Activated CD4-positive, alpha-beta T cell treated with anti-CD3 and anti-CD28 coated beads, Interleukin-2, amount 10 ng/mL, durations not matched to agents 7 days and 5 days (primary cell): ENCODE results near the gene SYNE1. TPM values are rescaled to one million over a fixed set of nuclear protein-coding genes. Genes with fewer than 3 reads are reported as not detected.

Experiments
- CTCF ChIA-PET: fragments of 350-600 bp; sonication (Branson Sonifier 250); formaldehyde crosslinking; loops from one replicate; lab custom pipeline; 2021; ENCODE audit warnings: antibody characterized with exemption; lab: Charles Lee
- POLR2A ChIA-PET: fragments of 350-600 bp; sonication (Branson Sonifier 250); formaldehyde crosslinking; loops from one replicate; lab custom pipeline; 2021; ENCODE audit warnings: antibody characterized with exemption; lab: Charles Lee
- DNase-seq: peaks from one replicate; pipeline ENCODE4 v3.0.0-alpha.2; 2020
- H3K27ac Mint-ChIP-seq: one replicate; pipeline ENCODE4 v1.8.0; 2021; ENCODE audit warnings: mild to moderate bottlenecking, moderate library complexity, mixed read lengths
- H3K27me3 Mint-ChIP-seq: one replicate; pipeline ENCODE4 v1.8.0; 2021; ENCODE audit warnings: mixed read lengths
- H3K36me3 Mint-ChIP-seq: one replicate; pipeline ENCODE4 v1.8.0; 2021; ENCODE audit warnings: low read depth, mixed read lengths
- H3K4me1 Mint-ChIP-seq: one replicate; pipeline ENCODE4 v1.8.0; 2021; ENCODE audit warnings: mixed read lengths
- H3K4me3 Mint-ChIP-seq: one replicate; pipeline ENCODE4 v1.8.0; 2021; ENCODE audit warnings: mild to moderate bottlenecking, moderate library complexity, mixed read lengths
- H3K9me3 Mint-ChIP-seq: one replicate; pipeline ENCODE4 v1.8.0; 2021; ENCODE audit warnings: mixed read lengths
- total RNA-seq, 2 experiments: library from RNA; stranded (reverse); gene quantifications; one replicate each; pipeline ENCODE4 v1.2.3, GENCODE V29; 2021

The SYNE1 gene
- total RNA-seq, 2 experiments from 2014 or later, result 98.4 to 99.3 TPM

GRCh38 chr6:152166897-152167296 lies 470.3 kb downstream of the SYNE1 start:
- peaks cover 33% of the 10 kb centered on the region for H3K4me1 Mint-ChIP-seq
- ChIA-PET POLR2A (no interaction called here), CTCF (interaction anchor here (1.1 kb wide), 1 partner anchor 11 kb away, joined by 4 read pairs; no protein-coding TSS in a partner anchor)
- H3K27ac Mint-ChIP-seq, result no peak overlapping the region
- peaks cover 5% of the 10 kb centered on the region for H3K9me3 Mint-ChIP-seq
- H3K27me3 Mint-ChIP-seq, result no peaks in the 10 kb centered on the region
- peaks cover 70% of the 10 kb centered on the region for H3K36me3 Mint-ChIP-seq
- no peak overlapping the region for H3K4me3 Mint-ChIP-seq
- no peak for DNase-seq

DNA sequence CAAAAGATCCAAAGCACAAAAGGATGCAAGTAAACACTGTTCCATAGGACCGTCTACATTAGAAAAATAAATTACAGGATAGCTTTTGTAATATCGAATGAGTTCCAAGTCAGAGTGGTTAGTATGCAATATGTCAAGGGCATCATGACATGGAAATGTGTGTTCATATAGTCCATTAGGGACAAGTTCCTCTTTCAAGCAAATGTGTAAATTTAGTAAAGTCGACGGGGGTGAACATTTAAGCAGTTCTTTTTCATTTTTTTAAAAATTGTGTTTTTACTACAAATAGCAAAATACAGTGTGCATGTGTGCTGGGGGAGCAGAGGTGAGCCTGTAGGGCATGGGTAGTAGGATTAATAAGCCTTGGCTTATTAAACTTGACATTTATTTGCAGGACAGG lies 470.7 kb downstream of the SYNE1 start:
- H3K27me3 Mint-ChIP-seq, result no peaks in the 10 kb centered on the region
- CTCF ChIA-PET, result interaction anchor here (1.1 kb wide), 1 partner anchor 11 kb away, joined by 4 read pairs; no protein-coding TSS in a partner anchor
- no peak overlapping the region for H3K4me3 Mint-ChIP-seq
- peaks cover 69% of the 10 kb centered on the region for H3K36me3 Mint-ChIP-seq
- H3K4me1 Mint-ChIP-seq, result peaks cover 33% of the 10 kb centered on the region
- POLR2A ChIA-PET, result no interaction called here
- no peak overlapping the region for H3K27ac Mint-ChIP-seq
- H3K9me3 Mint-ChIP-seq, result peaks cover 5% of the 10 kb centered on the region
- DNase-seq, result no peak

DNA sequence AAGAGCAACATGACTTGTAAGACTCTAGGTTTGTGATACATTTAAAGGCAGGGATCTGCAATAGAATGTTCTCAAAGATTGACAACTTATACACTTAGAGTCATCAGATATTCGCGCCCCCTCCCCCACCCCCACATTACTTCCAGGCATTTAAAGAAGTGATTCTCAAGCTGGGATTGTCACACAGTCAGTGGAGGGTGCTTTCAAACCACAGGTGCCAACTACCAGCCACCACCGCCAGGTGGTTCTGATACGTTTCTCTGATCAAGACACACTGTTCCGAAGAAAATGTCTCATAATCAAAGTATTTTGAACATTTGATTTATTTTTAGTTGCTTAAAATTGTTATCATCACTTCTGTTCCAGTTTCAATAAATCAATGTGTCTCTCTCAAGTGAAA lies 472.2 kb downstream of the SYNE1 start:
- POLR2A ChIA-PET, result no interaction called here
- Mint-ChIP-seq H3K36me3 (peaks cover 58% of the 10 kb centered on the region), H3K4me1 (peaks cover 20% of the 10 kb centered on the region), H3K9me3 (no peaks in the 10 kb centered on the region), H3K27me3 (no peaks in the 10 kb centered on the region), H3K4me3 (no peak overlapping the region), H3K27ac (no peak overlapping the region)
- no peak for DNase-seq
- CTCF ChIA-PET, result interaction anchor here (0.6 kb wide), 1 partner anchor 283 kb away, joined by 3 read pairs; no protein-coding TSS in a partner anchor

- Mint-ChIP-seq H3K27me3 (no peaks in the 10 kb centered on the region), H3K9me3 (no peaks in the 10 kb centered on the region), H3K36me3 (peaks cover 58% of the 10 kb centered on the region), H3K4me3 (no peak overlapping the region), H3K27ac (no peak overlapping the region), H3K4me1 (peaks cover 16% of the 10 kb centered on the region)
- DNase-seq, result no peak
- ChIA-PET CTCF (interaction anchor here (1.1 kb wide), 1 partner anchor 35 kb away, joined by 4 read pairs; no protein-coding TSS in a partner anchor), POLR2A (no interaction called here)
Observed at GRCh38 chr6:152161501-152161900, 475.7 kb downstream of the SYNE1 start.

DNA sequence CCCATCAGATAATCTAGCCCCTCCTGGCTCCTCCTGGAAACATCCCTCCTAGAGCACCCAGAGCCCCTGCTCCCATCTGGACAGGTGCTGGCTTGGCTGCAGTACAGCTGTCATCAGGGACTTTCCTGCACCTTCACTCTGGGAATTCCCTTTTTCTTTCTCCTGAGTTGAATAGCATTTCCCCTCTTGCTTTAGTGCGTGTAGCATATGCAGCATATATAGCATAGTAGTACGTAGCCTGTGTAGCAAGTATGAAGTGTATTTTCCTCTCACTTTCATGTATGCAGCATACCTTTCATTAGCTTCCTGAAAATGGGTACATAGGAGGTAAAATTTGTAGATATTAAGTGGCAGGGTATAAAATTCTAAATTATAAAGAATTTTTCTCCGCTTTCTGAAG lies 476.8 kb downstream of the SYNE1 start:
- no peak for DNase-seq
- Mint-ChIP-seq H3K9me3 (no peaks in the 10 kb centered on the region), H3K4me3 (no peak overlapping the region), H3K27me3 (no peaks in the 10 kb centered on the region), H3K36me3 (peaks cover 58% of the 10 kb centered on the region), H3K4me1 (peaks cover 15% of the 10 kb centered on the region), H3K27ac (no peak overlapping the region)
- POLR2A ChIA-PET, result no interaction called here
- CTCF ChIA-PET, result no interaction called here

DNA sequence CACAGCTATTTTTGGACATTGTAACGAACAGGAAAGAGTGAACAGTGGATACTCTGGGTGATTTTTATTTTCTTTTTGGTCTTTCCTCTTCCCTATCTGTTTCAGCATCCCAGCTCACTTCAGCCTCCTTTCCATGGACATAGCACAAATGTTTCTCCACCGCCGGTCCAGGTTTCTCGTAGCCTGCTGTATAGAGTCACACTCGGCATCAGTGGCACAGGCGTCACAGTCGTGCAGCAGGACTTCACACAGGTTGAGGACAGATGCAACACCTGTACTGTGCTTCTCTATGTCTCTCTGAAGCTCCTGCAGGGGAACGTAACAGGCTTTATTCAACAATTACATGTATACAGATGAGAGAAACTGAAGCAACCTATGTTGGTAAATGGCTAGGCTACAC lies 481.4 kb downstream of the SYNE1 start:
- ChIA-PET POLR2A (no interaction called here), CTCF (interaction anchor here (1.6 kb wide), 1 partner anchor 11 kb away, joined by 4 read pairs; no protein-coding TSS in a partner anchor)

GRCh38 chr6:152154559-152155356 lies 482.4 kb downstream of the SYNE1 start:
- POLR2A ChIA-PET, result no interaction called here
- H3K27ac Mint-ChIP-seq, result no peak overlapping the region
- no peak overlapping the region for H3K4me3 Mint-ChIP-seq
- H3K36me3 Mint-ChIP-seq, result peaks cover 57% of the 10 kb centered on the region
- CTCF ChIA-PET, result interaction anchor here (1.6 to 2.1 kb wide), 2 partner anchors 10 to 12 kb away, joined by 4 to 9 read pairs; no protein-coding TSS in a partner anchor
- H3K4me1 Mint-ChIP-seq, result no peaks in the 10 kb centered on the region
- no peaks in the 10 kb centered on the region for H3K27me3 Mint-ChIP-seq
- H3K9me3 Mint-ChIP-seq, result no peaks in the 10 kb centered on the region
- DNase-seq, result no peak

More for the DNA sequence above, 481.4 kb downstream of the SYNE1 start:
- no peak for DNase-seq
- Mint-ChIP-seq H3K27ac (no peak overlapping the region), H3K4me1 (no peaks in the 10 kb centered on the region), H3K27me3 (no peaks in the 10 kb centered on the region), H3K9me3 (no peaks in the 10 kb centered on the region), H3K4me3 (no peak overlapping the region), H3K36me3 (peaks cover 52% of the 10 kb centered on the region)

- no peak overlapping the region for H3K4me3 Mint-ChIP-seq
- POLR2A ChIA-PET, result no interaction called here
- no peak overlapping the region for H3K27ac Mint-ChIP-seq
- H3K27me3 Mint-ChIP-seq, result no peaks in the 10 kb centered on the region
- CTCF ChIA-PET, result interaction anchor here (1.7 kb wide), 1 partner anchor 19 kb away, joined by 3 read pairs; no protein-coding TSS in a partner anchor
- peaks cover 63% of the 10 kb centered on the region for H3K36me3 Mint-ChIP-seq
- peaks cover 1% of the 10 kb centered on the region for H3K4me1 Mint-ChIP-seq
- DNase-seq, result no peak
- H3K9me3 Mint-ChIP-seq, result no peaks in the 10 kb centered on the region
Observed at GRCh38 chr6:152151920-152152319, 485.2 kb downstream of the SYNE1 start.

- Mint-ChIP-seq H3K27ac (no peak overlapping the region), H3K4me1 (peaks cover 1% of the 10 kb centered on the region), H3K9me3 (no peaks in the 10 kb centered on the region), H3K27me3 (no peaks in the 10 kb centered on the region), H3K4me3 (no peak overlapping the region), H3K36me3 (peaks cover 65% of the 10 kb centered on the region)
- POLR2A ChIA-PET, result no interaction called here
- no peak for DNase-seq
- CTCF ChIA-PET, result no interaction called here
Observed at GRCh38 chr6:152150196-152150595, 487.0 kb downstream of the SYNE1 start.

GRCh38 chr6:152148412-152148811 lies 488.8 kb downstream of the SYNE1 start:
- CTCF ChIA-PET, result interaction anchor here (0.6 kb wide), 1 partner anchor 48 kb away, joined by 3 read pairs; no protein-coding TSS in a partner anchor
- Mint-ChIP-seq H3K27me3 (no peaks in the 10 kb centered on the region), H3K4me3 (no peak overlapping the region), H3K4me1 (peaks cover 1% of the 10 kb centered on the region), H3K27ac (no peak overlapping the region), H3K36me3 (peaks cover 61% of the 10 kb centered on the region), H3K9me3 (no peaks in the 10 kb centered on the region)
- DNase-seq, result no peak
- POLR2A ChIA-PET, result no interaction called here

GRCh38 chr6:152147269-152147668 lies 489.9 kb downstream of the SYNE1 start:
- no peaks in the 10 kb centered on the region for H3K27me3 Mint-ChIP-seq
- CTCF ChIA-PET, result no interaction called here
- peaks cover 60% of the 10 kb centered on the region for H3K36me3 Mint-ChIP-seq

GRCh38 chr6:152146385-152146784 lies 490.8 kb downstream of the SYNE1 start:
- ChIA-PET CTCF (no interaction called here), POLR2A (no interaction called here)
- Mint-ChIP-seq H3K27ac (no peak overlapping the region), H3K4me1 (peaks cover 1% of the 10 kb centered on the region), H3K9me3 (no peaks in the 10 kb centered on the region), H3K4me3 (no peak overlapping the region), H3K27me3 (no peaks in the 10 kb centered on the region), H3K36me3 (peaks cover 52% of the 10 kb centered on the region)
- no peak for DNase-seq

More at GRCh38 chr6:152147269-152147668, 489.9 kb downstream of the SYNE1 start:
- H3K27ac Mint-ChIP-seq, result no peak overlapping the region
- H3K4me1 Mint-ChIP-seq, result peaks cover 1% of the 10 kb centered on the region
- POLR2A ChIA-PET, result no interaction called here
- no peaks in the 10 kb centered on the region for H3K9me3 Mint-ChIP-seq
- no peak for DNase-seq
- no peak overlapping the region for H3K4me3 Mint-ChIP-seq

DNA sequence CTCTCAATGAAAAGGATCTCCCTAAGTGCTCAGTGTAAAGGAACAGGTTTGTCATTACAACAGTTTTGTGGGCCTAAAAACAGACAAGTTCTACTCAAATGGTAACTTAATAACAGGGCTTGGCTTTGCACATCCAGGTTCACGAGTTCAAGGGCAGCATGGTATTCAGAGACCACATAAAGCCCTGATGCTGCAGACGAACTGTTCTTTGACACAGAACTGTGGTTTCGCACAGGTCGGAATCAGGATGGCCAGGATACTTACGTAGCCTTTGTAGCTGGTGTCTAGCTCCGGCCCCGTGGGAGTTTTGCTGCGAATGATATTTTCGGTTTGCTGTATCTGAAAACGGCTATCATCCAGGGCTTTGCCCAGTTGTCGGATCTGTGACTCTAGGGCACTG lies 493.8 kb downstream of the SYNE1 start:
- Mint-ChIP-seq H3K27me3 (no peaks in the 10 kb centered on the region), H3K27ac (no peak overlapping the region), H3K4me1 (no peaks in the 10 kb centered on the region), H3K9me3 (no peaks in the 10 kb centered on the region), H3K36me3 (peaks cover 48% of the 10 kb centered on the region), H3K4me3 (no peak overlapping the region)
- CTCF ChIA-PET, result interaction anchor here (3.6 kb wide), 1 partner anchor 10 kb away, joined by 9 read pairs; no protein-coding TSS in a partner anchor
- POLR2A ChIA-PET, result no interaction called here
- DNase-seq, result no peak
